Measurements from ENCODE around the gene MYOT.

GRCh38 chr5:137845472-137845871 lies 22.2 kb upstream of the MYOT start:
- no peak for TF ChIP-seq ESRRA (CRISPR knock-in tag; IDR thresholded peaks at IDR 0.05; ENCODE audit: borderline replicate concordance)
- no peak for TF ChIP-seq NR2C2 (CRISPR knock-in tag; IDR thresholded peaks at IDR 0.05)
- no peak for TF ChIP-seq MAX (CRISPR knock-in tag; IDR thresholded peaks at IDR 0.05)
- TF ChIP-seq ZBTB21 (CRISPR knock-in tag; IDR thresholded peaks at IDR 0.05; ENCODE audit: borderline replicate concordance), result no peak
- TF ChIP-seq CTCF (IDR thresholded peaks at IDR 0.05), result no peak
- no peak for TF ChIP-seq MYBL2 (CRISPR knock-in tag; IDR thresholded peaks at IDR 0.05)
- no peak for TF ChIP-seq FOXJ3 (CRISPR knock-in tag; IDR thresholded peaks at IDR 0.05; ENCODE audit: borderline replicate concordance)
- no peak for TF ChIP-seq IRF1 (CRISPR knock-in tag; IDR thresholded peaks at IDR 0.05)
